T47D (cell line): Measurements from ENCODE around the gene DAG1.
"Not testable (repeated sequence)": the region's sequence is repeated elsewhere in the genome, so short reads cannot be mapped to it uniquely, and the experiment has no call there.

Source experiments
- DNase-seq, 2 experiments: peaks; one replicate each; pipeline versions ENCODE4 v3.0.0 to v3.0.0-alpha.2; 2011 to 2012; ENCODE audit warnings: low read depth in 1 of 2, low spot score in 1 of 2
- JUND ChIP-seq: IDR thresholded peaks from 2 replicates; pipeline ENCODE4 v1.6.1; 2012; ENCODE audit warnings: low read depth
- in situ Hi-C: cut with HindIII; loops from 2 replicates; pipeline ENCODE4 v1.10.0; 2016; ENCODE audit warnings: low sequenced_read_pairs, low pct_unique_long_range_greater_than_20kb

Gene DAG1

DNA sequence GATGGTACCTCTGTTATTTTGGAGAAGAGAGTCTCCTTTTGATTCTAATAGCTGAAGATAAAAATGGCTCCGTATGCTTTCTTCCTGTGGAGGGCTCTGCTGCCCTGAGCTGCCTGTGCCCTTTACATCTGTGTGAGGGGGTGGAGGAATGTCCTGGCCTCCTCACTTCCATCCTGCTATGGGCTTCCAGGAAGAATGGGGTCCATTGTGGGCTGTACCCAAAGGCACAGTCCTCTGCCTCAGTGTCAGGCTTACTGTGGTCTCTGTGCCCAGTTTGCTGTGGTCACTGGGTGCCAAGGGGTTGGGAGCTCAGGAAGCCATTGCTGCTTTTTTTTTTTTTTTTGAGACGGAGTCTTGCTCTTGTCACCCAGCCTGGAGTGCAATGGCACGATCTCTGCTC is 14.4 kb downstream of the DAG1 start:
- no peak for DNase-seq
- TF ChIP-seq JUND: no peak
- in situ Hi-C loops: no loop called here

DNA sequence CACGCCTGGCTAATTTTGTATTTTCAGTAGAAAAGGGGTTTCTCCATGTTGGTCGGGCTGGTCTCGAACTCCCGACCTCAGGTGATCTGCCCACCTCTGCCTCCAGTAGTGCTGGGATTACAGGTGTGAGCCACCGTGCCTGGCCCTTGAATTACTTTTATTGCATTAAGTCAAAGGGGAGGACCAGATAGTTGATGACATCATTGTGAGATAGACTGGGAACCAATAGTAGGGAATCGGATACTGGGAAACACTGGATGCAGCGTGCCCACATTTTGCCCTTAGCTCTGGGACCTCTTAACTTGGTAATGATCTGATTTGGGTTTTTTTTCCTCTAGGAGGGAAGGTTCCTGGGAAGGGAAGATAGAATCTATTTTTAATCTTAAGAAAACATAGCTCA is 19.2 kb downstream of the DAG1 start:
- DNase-seq: no peak
- in situ Hi-C loops: no loop called here
- no peak for TF ChIP-seq JUND

DNA sequence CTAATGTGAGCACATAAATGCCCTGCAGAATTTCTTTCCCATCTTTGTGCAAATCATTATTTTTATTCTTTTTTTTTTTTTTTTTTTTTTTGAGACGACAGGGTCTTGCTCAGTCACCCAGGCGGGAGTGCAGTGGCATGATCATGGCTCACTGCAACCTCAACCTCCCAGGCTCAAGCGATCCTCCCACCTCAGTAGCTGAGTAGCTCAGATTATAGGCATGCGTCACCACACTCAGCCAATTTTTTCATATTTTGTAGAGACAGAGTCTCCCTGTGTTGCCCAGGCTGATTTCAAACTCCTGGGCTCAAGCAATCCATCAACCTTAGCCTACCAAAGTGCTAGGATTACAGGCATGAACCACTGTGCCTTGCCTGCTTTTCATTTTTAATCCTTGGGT is 22.9 kb downstream of the DAG1 start:
- TF ChIP-seq JUND: no peak
- no peak for DNase-seq
- in situ Hi-C loops: no loop called here

DNA sequence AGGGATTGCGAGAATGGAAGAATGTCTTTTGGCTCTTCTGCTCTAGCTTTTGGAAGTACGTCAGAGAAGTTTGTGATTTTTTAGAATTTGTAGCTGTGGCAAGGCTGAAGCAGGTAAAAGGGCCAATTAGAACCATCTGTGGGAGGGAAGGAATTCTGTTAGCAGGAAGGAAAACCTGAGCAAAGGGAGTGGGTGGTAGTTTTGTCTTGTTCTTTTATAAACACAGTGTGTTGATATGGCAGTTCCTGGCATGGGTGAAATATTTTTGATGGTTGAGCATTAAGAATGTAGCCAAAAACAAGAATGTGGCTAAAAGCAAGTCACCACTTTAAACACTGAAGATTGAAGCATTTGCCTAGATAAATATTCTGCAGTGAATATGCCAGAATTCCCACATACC is 23.8 kb downstream of the DAG1 start:
- TF ChIP-seq JUND: no peak

DNA sequence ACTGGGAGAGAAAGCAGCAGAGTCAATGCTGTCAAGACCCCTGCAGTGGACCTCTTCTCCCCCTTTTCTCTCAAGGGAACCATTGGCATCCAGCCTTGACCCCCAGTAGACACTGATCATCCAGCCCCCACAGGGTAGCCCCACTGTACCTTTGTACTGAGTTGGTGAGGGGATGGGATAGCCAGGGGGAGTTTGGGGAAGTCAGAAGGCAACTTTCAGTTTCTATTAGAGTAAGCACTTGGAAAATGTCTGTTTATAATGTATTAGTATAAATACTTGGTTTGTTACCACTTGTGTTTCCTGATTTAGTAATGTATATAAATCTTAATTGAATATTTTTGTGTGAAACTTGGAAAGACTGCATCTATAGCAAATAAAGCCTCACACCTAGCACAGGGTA is 25.0 kb downstream of the DAG1 start:
- DNase-seq: no peak
- in situ Hi-C loops: no loop called here

More for the DNA sequence above, 23.8 kb downstream of the DAG1 start:
- in situ Hi-C loops: no loop called here
- DNase-seq: no peak

DNA sequence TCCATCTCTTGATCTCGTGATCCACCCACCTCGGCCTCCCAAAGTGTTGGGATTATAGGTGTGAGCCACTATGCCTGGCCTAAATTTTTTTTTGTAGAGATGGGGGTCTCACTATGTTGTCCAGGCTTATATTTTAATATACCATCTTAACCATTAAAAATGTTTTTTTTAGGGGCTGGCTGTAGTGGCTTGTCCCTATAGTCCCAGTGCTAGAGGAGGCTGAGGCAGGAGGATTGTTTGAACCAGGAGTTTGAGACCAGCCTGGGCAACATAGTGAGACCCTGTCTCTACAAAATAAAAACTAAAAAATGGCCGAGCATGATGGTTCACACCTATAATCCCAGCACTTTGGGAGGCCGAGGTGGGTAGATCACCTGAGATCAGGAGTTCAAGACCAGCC is 26.8 kb downstream of the DAG1 start:
- in situ Hi-C loops, DNase-seq: not testable (repeated sequence)

More for the DNA sequence above, 25.0 kb downstream of the DAG1 start:
- TF ChIP-seq JUND: no peak

DNA sequence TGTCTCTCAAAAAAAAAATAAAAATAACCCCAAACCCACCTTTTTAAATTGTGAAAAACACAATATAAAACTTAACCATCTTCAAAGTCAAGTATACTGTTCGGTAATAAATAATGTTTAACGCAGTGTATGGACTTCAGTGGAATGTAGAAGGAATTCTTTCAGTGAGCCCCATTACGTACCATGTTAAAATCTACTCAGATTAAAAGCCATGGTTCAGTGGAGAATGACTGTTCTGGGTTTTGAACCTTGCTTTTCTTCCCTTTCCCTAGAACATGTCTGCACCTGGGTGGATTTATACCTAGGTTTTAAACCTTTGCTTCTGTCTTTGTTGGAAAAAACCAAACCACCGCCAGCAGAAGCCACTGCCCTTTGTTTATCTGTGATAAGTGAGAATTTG is 27.5 kb downstream of the DAG1 start:
- in situ Hi-C loops: no loop called here
- DNase-seq: no peak
- TF ChIP-seq JUND: no peak

DNA sequence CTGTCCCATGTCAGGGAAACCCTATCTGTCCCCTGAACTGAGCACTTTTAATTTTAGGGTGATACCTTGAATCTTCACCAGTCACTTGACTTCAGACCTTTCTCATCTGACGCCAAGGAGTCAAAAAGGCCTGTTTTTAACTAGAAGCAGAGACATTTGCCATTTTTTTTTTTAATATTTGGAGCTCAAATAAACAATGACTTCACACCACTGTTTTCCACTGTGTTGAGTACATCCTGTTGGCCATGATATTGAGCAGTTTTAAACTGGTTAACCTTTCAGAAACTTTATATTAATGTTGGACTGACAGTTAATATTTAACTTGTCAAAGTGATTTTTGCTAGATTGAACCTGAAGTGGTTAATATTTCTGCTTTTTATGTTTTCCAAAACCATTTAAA is 28.2 kb downstream of the DAG1 start:
- no peak for TF ChIP-seq JUND
- no peak for DNase-seq
- in situ Hi-C loops: no loop called here

DNA sequence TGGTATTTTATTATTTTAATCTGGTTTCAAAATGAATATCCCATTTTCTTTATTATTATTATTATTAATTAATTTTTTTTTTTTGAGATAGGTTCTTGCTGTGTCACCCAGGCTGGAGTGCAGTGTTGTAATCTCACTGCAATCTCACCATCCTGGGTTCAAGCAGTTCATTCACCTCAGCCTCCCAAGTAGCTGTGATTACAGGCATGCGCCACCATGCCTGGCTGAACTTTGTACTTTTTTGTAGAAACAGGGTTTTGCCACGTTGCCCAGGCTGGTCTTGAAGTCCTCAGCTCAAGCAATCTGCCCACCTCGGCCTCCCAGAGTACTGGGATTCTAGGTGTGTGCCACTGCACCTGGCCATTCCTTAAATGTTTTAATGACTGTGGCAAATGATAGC is 28.6 kb downstream of the DAG1 start:
- no peak for TF ChIP-seq JUND
- no peak for DNase-seq
- in situ Hi-C loops: no loop called here

DNA sequence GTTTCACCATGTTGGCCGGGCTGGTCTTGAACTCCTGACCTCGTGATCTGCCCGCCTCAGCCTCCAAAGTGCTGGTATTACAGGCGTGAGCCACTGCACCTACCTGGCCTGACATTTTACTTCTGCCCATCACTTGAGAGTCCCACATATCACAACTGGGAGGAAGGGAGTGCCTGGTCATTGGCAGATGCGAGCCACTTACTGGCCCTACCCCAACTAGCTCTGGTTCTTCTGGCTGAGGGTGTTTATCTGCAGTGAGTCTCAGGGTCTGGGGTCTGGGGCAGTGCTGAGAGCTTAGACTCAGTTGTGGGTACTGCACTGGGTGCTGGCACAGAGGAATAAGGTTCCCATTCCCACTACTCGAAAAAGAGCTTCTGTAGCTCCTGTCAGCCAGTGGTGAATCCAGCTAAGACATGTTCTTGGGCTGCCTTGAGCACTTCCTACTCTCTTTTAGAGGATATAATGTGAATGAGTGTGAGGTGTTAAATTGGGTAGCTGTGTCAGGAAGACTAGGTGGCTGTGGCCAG is 30.2 kb downstream of the DAG1 start:
- no peak for TF ChIP-seq JUND
- no peak for DNase-seq
- in situ Hi-C loops: no loop called here

DNA sequence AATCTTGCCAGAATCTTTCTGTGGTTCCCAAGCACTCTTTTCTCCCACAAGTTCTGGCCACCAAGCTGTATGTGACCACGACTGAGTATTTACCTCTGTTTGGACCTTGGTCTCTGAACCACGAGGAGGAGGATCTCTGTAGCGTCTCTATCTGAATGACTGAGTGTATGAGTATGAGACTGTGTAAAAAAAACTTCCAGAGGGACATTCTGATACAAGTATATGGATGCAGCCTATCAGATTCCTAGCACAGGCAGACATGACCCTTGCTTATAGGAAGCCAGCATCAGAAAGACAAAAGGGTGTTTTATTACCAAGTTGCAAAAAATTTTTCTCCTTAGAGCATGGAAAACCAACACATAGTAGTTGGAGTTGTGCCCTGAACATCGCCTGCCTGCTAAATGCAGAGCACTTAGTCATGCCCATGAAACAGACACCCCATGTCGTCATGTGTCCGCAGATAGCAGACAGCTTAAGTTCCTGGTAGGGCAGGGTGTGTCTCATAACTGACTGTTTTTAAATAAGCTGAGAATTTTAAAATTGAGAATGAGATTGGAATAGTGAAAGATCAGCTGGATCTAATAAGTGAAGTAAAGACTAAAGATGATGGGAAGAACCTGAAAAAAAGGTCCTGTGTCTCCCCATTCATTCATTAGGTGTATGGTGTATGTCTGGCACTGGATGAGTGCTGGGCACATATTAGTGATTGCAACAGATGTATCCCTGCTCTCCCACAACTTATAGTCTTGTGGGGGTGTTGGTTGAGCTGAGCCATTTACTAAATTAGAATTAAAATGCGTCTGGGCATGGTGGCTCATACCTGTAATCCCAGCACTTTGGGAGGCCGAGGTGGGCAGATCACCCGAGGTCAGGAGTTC is 30.9 kb downstream of the DAG1 start:
- no peak for DNase-seq
- in situ Hi-C loops: no loop called here
- TF ChIP-seq JUND: no peak

DNA sequence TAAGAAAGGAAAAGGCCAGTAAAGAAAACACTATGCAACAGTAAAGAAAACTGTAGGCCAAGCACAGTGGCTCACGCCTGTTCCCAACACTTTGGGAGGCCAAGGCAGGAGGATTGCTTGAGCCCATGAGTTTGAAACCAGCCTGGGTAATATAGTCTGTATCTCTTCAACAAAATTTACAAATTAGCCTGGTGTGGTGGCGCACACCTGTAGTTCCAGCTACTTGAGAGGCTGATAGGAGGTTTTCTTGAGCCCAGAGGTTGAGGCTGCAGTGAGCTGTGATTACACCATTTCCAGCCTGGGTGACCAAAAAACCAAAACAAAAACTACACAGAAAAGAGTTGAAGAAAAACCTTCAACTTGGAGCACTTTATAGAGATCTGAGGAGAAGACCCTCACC is 31.8 kb downstream of the DAG1 start:
- TF ChIP-seq JUND: no peak
- in situ Hi-C loops: no loop called here
- no peak for DNase-seq

DNA sequence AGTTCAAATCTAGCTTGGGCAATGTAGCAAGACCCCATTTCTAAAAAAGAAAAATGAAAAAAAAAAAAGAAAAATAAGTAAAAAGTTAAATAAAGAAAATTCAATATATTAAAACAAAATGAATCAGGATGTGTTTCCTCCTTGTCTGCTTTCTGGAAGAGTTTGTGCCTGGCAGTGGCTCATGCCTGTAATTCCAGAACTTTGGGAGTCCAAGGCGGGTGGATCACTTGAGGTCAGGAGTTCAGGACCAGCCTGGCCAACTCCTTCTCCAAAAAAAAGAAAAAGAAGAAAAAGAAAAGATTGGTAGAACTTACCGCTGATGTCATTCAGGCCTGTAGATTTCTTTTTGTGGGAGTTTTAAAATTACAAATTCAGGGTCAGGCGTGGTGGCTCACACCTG is 36.8 kb downstream of the DAG1 start:
- no peak for DNase-seq
- in situ Hi-C loops: no loop called here
- TF ChIP-seq JUND: no peak
